Mesothelial cell of epicardium (in vitro differentiated cells): Measurements from ENCODE around the gene ST6GALNAC5. TPM values are rescaled to one million over a fixed set of nuclear protein-coding genes. Genes with fewer than 3 reads are reported as not detected.

Experiments
- DNase-seq, 2 experiments: peaks; one replicate each; pipeline ENCODE4 v3.0.0; 2021; ENCODE audit warnings: low spot score in 2 of 2; ENCODE audit not compliant: unreplicated experiment in 2 of 2
- H3K27ac Mint-ChIP-seq: 2 replicates; pipeline ENCODE4 v1.8.0; 2021; ENCODE audit warnings: mixed read lengths
- H3K27me3 Mint-ChIP-seq: 2 replicates; pipeline ENCODE4 v1.8.0; 2021; ENCODE audit warnings: low read depth, mixed read lengths
- H3K36me3 Mint-ChIP-seq: 2 replicates; pipeline ENCODE4 v1.8.0; 2021; ENCODE audit warnings: mixed read lengths
- H3K4me1 Mint-ChIP-seq: 2 replicates; pipeline ENCODE4 v1.8.0; 2021; ENCODE audit warnings: mixed read lengths
- H3K4me3 Mint-ChIP-seq: 2 replicates; pipeline ENCODE4 v1.8.0; 2021; ENCODE audit warnings: mild to moderate bottlenecking, moderate library complexity, mixed read lengths
- H3K9me3 Mint-ChIP-seq: 2 replicates; pipeline ENCODE4 v1.8.0; 2021; ENCODE audit warnings: mixed read lengths
- total RNA-seq: library from RNA; stranded (reverse); gene quantifications from 3 replicates; pipeline ENCODE4 v1.2.1, GENCODE V29; 2021
- TF ChIP-seq, protein P1 (sequence below): fragments of 200-600 bp; sonication (generic); IDR thresholded peaks from one replicate; pipeline ENCODE4 v1.5.0; 2021; ENCODE audit warnings: antibody characterized with exemption; ENCODE audit not compliant: unreplicated experiment

Gene ST6GALNAC5
- total RNA-seq, 1 donor from 2014 or later: 16.7 TPM

DNA sequence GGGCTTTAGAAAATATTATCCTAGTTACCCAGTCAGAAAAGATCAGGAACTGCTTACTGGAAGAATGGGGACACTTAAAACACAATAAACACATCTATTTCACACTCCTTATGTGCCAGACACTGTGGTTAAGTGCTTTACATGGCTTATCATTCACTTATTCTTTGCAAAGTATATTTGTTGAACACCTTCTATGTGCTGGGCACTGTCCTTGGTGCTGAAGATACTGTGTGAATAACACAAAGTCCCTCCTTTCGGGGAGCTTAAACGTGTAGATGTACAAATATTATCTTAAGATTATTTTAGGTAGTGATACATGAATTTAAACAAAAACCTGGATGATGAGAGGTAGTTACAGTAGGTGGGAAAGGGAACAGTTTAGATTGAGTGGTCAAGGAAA is 169.3 kb downstream of the ST6GALNAC5 start:
- Mint-ChIP-seq H3K27ac (no peak overlapping the region), H3K9me3 (peaks cover 6% of the 10 kb centered on the region), H3K4me3 (no peak overlapping the region), H3K27me3 (peaks cover 7% of the 10 kb centered on the region), H3K4me1 (no peaks in the 10 kb centered on the region), H3K36me3 (no peaks in the 10 kb centered on the region)
- DNase-seq: no peak
- TF ChIP-seq, protein P1, sequence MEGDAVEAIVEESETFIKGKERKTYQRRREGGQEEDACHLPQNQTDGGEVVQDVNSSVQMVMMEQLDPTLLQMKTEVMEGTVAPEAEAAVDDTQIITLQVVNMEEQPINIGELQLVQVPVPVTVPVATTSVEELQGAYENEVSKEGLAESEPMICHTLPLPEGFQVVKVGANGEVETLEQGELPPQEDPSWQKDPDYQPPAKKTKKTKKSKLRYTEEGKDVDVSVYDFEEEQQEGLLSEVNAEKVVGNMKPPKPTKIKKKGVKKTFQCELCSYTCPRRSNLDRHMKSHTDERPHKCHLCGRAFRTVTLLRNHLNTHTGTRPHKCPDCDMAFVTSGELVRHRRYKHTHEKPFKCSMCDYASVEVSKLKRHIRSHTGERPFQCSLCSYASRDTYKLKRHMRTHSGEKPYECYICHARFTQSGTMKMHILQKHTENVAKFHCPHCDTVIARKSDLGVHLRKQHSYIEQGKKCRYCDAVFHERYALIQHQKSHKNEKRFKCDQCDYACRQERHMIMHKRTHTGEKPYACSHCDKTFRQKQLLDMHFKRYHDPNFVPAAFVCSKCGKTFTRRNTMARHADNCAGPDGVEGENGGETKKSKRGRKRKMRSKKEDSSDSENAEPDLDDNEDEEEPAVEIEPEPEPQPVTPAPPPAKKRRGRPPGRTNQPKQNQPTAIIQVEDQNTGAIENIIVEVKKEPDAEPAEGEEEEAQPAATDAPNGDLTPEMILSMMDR: no peak

GRCh38 chr1:77037038-77037437 is 169.8 kb downstream of the ST6GALNAC5 start:
- TF ChIP-seq, protein P1: no peak
- H3K4me1 Mint-ChIP-seq: no peaks in the 10 kb centered on the region
- no peak overlapping the region for H3K4me3 Mint-ChIP-seq
- DNase-seq: no peak
- H3K9me3 Mint-ChIP-seq: peaks cover 6% of the 10 kb centered on the region
- H3K27me3 Mint-ChIP-seq: peaks cover 7% of the 10 kb centered on the region
- no peak overlapping the region for H3K27ac Mint-ChIP-seq
- H3K36me3 Mint-ChIP-seq: no peaks in the 10 kb centered on the region

DNA sequence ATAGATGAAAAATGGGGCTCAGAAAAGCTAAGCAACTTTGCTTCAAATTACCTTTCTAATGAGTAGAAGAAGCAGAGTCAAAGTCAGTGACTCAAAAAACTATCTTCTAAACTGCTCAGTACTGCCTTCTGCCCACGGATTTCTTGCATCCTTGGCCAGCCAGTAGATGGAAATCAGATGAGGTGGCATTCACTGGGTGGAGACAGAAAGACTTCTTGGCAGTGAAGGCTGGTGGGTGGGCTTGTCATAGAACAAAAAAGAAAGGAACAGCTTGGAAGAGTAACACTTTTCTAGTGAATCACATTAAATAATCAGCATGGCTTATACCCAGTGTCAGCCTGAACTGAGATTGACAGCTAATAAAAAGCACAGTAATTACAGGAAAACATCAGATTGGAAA is 170.7 kb downstream of the ST6GALNAC5 start:
- H3K27me3 Mint-ChIP-seq: peaks cover 7% of the 10 kb centered on the region
- no peaks in the 10 kb centered on the region for H3K36me3 Mint-ChIP-seq
- H3K27ac Mint-ChIP-seq: no peak overlapping the region
- TF ChIP-seq, protein P1: no peak
- no peaks in the 10 kb centered on the region for H3K4me1 Mint-ChIP-seq
- no peak overlapping the region for H3K4me3 Mint-ChIP-seq
- peaks cover 6% of the 10 kb centered on the region for H3K9me3 Mint-ChIP-seq
- DNase-seq: no peak

- Mint-ChIP-seq H3K36me3 (no peaks in the 10 kb centered on the region), H3K27ac (no peak overlapping the region), H3K9me3 (peaks cover 6% of the 10 kb centered on the region), H3K27me3 (peaks cover 7% of the 10 kb centered on the region), H3K4me1 (no peaks in the 10 kb centered on the region), H3K4me3 (no peak overlapping the region)
- no peak for DNase-seq
- TF ChIP-seq, protein P1: no peak
These were observed 171.8 kb downstream of the ST6GALNAC5 start for GRCh38 chr1:77039111-77039510.

GRCh38 chr1:77039739-77040138 is 172.5 kb downstream of the ST6GALNAC5 start:
- peaks cover 7% of the 10 kb centered on the region for H3K27me3 Mint-ChIP-seq
- H3K27ac Mint-ChIP-seq: no peak overlapping the region
- H3K4me1 Mint-ChIP-seq: no peaks in the 10 kb centered on the region
- H3K36me3 Mint-ChIP-seq: no peaks in the 10 kb centered on the region
- TF ChIP-seq, protein P1: no peak
- no peak for DNase-seq
- peaks cover 6% of the 10 kb centered on the region for H3K9me3 Mint-ChIP-seq
- no peak overlapping the region for H3K4me3 Mint-ChIP-seq

- Mint-ChIP-seq H3K36me3 (no peaks in the 10 kb centered on the region), H3K9me3 (peaks cover 6% of the 10 kb centered on the region), H3K27me3 (peaks cover 9% of the 10 kb centered on the region), H3K27ac (no peak overlapping the region), H3K4me3 (no peak overlapping the region), H3K4me1 (no peaks in the 10 kb centered on the region)
- TF ChIP-seq, protein P1: no peak
- DNase-seq: no peak
These were observed 173.5 kb downstream of the ST6GALNAC5 start for GRCh38 chr1:77040826-77041225.
